ENCODE data around the gene HNRNPA0. TPM values are rescaled to one million over a fixed set of nuclear protein-coding genes. Genes with fewer than 3 reads are reported as not detected.
"Not testable (repeated sequence)": the region's sequence is repeated elsewhere in the genome, so short reads cannot be mapped to it uniquely, and the experiment has no call there.

HNRNPA0 gene
- 20.6 TPM for polyA plus RNA-seq

DNA sequence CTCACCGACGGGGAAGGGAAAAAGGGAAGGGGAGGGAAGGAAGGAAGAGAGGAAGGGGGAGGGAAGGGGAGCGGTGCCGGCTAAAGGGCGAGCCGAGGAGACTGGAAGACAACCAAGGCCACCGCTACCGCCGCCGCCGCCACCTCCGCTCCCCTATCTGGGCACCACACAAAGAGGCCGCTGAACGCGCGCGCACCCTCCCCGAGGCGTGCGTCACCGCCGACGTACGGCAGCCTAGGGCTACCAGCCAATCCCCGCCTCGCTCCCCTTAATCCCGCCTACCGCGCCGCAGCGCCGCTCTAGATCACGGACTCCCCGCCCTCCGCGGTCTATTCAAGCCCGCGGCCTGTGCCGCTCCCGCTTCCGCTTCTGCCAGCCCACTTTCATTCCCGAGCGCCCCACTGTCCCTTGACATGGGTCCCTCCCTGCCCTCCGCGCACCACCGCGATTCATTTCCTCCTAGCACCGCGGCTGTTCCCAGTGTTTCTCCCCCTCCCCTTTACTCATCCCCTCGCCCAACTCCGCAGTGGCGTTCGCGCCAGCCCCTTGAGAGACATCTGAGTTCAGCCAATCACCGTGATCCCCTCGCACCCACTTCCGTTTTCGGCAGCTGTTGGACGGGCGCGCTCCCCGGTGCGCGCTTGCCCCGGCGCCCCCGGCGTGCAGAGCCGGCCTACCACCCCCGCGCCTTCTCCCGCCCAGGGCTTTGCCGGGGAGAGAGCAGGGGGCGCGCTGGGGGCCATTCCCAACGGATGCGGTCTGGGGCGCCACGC, at the start of gene HNRNPA0:
Gene HNRNPA0, minus strand, starts transcription at position 176 of the 773 bp plus-strand sequence. CDS start 297 bp downstream, outside the sequence.
- Mint-ChIP-seq H3K27me3 (no peaks in the 10 kb centered on the region), H3K9me3 (no peaks in the 10 kb centered on the region), H3K4me3 (peak within 1 kb of the TSS; percentile 96 to 100 (median 99)), H3K36me3 (no peaks in the 10 kb centered on the region), H3K4me1 (peaks cover 20 to 32% (median 22%) of the 10 kb centered on the region in 3 donors), H3K27ac (peak within 1 kb of the TSS; percentile 99 to 100 (median 100))

DNA sequence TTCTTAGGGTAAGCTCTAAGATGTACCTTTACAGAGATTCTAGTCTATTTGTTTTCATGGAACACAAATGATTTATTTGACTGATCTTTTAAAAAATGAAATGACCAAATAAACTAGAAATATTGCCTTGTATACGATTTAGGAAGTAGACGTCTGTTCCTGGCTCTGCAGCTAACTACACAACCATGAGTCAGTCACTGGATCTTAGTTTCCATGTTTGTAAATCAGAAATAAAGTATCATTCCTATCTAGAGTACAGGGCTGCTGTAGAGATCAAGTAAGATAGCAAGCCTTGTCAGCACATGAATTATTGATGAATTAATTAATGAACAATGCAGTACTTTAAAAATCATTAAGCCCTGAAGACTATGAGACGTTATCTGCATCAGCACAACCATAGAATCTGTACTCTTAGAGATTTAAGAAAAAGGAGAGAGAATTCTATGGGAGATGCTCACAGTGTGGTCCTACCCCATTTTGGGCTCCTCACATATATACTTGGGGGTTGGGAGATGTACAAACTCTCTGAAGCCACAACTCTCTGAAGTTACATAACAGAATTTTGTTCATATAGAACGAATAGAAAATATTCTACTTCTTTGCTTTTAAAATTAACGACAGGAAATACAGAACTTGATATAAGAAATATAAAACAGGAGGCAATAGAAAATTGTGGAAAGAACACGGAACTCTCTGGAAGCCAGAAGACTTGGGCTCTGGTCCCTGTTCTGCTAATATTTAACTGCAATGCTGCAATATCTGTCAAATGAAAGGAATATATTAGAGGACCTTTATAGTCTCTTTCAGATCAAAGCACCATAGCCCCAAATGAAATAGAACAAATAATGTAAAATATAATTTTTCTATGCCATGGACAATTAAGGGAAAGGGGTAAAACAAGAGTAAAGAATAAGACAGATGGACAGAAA, 48.4 kb upstream of the HNRNPA0 start:
- Mint-ChIP-seq H3K36me3 (peaks cover 8% of the 10 kb centered on the region), H3K27ac (no peak overlapping the region), H3K9me3 (no peaks in the 10 kb centered on the region), H3K4me3 (no peak overlapping the region), H3K4me1 (peaks cover 2 to 3% (median 2%) of the 10 kb centered on the region in 3 donors), H3K27me3 (no peaks in the 10 kb centered on the region)

DNA sequence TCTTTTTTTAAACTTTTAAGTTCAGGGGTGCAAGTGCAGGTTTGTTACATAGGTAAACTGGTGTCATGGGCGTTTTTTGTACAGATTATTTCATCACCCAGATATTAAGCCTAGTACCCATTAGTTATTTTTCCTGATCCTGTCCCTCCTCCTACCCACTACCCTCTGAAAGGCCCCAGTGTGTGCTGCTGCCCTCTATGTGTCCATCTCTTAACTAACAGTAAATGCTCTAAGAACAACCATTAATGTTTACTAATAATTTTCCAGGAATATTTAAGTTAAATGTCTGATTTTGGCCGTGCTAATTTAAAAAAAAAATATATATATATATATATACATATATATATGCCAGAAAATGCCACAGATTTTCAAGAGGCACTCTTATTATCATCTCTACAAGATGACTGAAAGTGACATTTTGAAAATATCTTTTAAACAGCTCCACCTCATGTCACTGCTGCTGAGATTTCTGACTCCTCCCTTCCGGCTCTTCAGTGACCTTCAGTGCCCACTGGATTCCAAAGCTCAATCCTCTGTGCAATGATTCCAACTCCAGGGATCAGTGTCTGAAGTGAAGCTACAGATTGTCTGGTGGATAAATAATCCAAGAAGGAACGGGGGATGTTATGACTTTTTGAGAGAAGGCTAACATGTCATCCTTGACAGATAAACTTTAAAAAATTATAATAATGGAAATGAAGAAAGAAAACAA, 46.7 kb upstream of the HNRNPA0 start:
- H3K9me3 Mint-ChIP-seq, result no peaks in the 10 kb centered on the region
- no peak overlapping the region for H3K4me3 Mint-ChIP-seq
- no peaks in the 10 kb centered on the region for H3K4me1 Mint-ChIP-seq
- H3K27me3 Mint-ChIP-seq, result no peaks in the 10 kb centered on the region
- H3K36me3 Mint-ChIP-seq, result peaks cover 6% of the 10 kb centered on the region
- H3K27ac Mint-ChIP-seq, result no peak overlapping the region

DNA sequence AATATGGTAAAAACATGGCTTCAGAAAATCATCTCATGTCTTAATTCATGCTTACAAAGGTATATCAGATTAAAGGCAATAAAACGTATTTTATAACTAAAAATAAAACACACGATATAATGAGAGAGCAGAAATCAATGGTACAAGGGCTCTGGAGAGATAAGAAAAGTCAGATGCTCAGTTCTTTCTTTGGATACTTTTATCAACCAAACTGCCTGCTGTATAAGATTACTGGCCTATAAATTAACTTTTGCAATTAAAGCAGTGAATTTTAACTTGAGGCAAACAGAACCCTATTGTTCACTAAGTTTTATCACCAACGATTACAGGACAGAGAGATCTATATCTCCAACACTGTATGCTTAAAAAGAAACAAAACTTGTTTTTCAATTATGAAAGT, 42.1 kb upstream of the HNRNPA0 start:
- Mint-ChIP-seq H3K9me3 (no peaks in the 10 kb centered on the region), H3K4me3 (no peak overlapping the region), H3K36me3 (peaks cover 5% of the 10 kb centered on the region)

DNA sequence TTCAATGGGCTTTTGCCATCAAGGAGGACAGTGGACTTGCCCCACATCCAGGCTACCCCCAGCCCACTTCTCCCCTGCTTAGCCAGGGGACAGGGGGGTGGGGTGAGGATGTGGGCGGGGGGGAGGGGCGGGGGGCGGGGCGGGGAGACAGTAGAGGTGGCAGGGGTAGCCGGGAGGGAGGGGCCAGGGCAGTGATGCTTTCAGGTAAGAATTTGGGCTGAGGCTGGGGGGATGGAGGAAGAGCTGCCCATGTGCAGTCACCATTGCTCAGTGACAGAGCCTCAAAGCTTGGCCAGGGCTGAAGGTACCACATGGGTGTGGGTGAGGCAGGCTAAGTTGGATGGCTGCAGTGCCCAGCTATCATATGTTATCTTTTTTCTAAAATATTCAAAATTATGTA, 40.7 kb upstream of the HNRNPA0 start:
- H3K4me1 Mint-ChIP-seq, result no peaks in the 10 kb centered on the region
- H3K27ac Mint-ChIP-seq, result no peak overlapping the region
- peaks cover 1% of the 10 kb centered on the region for H3K36me3 Mint-ChIP-seq
- H3K27me3 Mint-ChIP-seq, result no peaks in the 10 kb centered on the region
- no peaks in the 10 kb centered on the region for H3K9me3 Mint-ChIP-seq
- peak overlapping the region in 1 of 4 donors; percentile 8 for H3K4me3 Mint-ChIP-seq

More for the DNA sequence above, 42.1 kb upstream of the HNRNPA0 start:
- Mint-ChIP-seq H3K4me1 (no peaks in the 10 kb centered on the region), H3K27me3 (no peaks in the 10 kb centered on the region), H3K27ac (no peak overlapping the region)

DNA sequence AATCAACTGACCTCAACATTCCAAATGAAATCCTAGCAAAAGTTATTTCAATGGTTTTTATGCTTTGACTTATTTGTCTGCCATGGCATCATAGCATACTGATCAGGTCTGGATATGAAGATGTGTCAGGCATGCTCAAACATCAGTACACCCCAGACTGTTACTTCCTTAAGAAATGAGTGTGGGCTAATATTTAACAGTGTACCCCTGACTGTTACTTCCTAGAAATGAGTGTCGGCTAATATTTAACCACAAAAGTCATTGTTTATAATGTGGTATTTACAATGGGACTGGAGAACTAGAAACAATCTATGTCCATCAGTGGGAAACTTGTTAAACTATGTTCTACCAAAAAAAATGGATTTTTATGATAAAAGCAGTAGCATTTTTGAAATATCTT, 38.1 kb upstream of the HNRNPA0 start:
- H3K27me3 Mint-ChIP-seq, result no peaks in the 10 kb centered on the region
- no peak overlapping the region for H3K27ac Mint-ChIP-seq
- H3K4me3 Mint-ChIP-seq, result no peak overlapping the region
- peaks cover 0 to 2% (median 0%) of the 10 kb centered on the region in 3 donors for H3K9me3 Mint-ChIP-seq
- H3K4me1 Mint-ChIP-seq, result peaks cover 2 to 4% (median 3%) of the 10 kb centered on the region in 3 donors
- H3K36me3 Mint-ChIP-seq, result no peaks in the 10 kb centered on the region

DNA sequence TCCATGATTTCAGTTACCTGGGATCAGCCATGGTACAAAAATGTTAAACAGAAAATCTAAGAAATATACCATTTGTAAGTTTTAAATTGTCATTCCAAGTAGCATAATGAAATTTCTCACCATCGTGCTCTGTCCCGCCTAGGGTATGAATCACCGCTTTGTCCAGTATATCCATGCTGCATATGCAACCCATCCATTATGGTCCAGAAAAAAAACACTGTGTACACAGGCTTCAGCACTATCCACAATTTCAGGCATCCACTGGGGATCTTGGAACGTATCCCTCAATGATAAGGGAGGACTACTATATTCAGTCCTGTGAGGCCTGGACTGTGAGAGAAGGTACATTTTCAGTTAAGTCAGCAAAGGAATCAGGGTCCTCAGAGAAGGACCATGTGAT, 37.6 kb upstream of the HNRNPA0 start:
- Mint-ChIP-seq H3K9me3 (peaks cover 0 to 2% (median 0%) of the 10 kb centered on the region in 3 donors), H3K4me3 (no peak overlapping the region), H3K36me3 (no peaks in the 10 kb centered on the region), H3K27me3 (no peaks in the 10 kb centered on the region), H3K4me1 (peaks cover 6 to 9% (median 7%) of the 10 kb centered on the region in 3 donors), H3K27ac (no peak overlapping the region)

DNA sequence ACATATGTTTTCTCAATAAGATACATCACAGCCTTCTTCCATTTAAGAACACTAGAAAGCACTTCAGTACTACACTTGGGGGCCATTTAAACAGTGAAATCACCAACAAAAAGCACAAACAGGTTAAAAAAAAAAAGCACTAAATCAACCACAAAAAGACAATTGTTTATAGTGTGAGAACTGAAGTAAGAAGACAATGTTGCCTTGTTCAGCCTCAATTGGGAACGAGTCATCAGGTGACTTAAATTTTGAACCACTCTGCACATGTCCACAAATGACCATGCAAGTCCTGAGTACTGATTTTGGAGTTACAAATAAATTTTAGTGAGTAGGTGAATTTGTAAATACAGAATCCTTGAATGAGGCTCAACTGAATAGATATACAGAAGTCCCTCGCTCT, 37.2 kb upstream of the HNRNPA0 start:
- H3K27ac Mint-ChIP-seq, result no peak overlapping the region
- H3K4me3 Mint-ChIP-seq, result no peak overlapping the region
- no peaks in the 10 kb centered on the region for H3K27me3 Mint-ChIP-seq
- no peaks in the 10 kb centered on the region for H3K36me3 Mint-ChIP-seq
- peaks cover 0 to 2% (median 0%) of the 10 kb centered on the region in 3 donors for H3K9me3 Mint-ChIP-seq
- peaks cover 7 to 13% (median 10%) of the 10 kb centered on the region in 3 donors for H3K4me1 Mint-ChIP-seq

DNA sequence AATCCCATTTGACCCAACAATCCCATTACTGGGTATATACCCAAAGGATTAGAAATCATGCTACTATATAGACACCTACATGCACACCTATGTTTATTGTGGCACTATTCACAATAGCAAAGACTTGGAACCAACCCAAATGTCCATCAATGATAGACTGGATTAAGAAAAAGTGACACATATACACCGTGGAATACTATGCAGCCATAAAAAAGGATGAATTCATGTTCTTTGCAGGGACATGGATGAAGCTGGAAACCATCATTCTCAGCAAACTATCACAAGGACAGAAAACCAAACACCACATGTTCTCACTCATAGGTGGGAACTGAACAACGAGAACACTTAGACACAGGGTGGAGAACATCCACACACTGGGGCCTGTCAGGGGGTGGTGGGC, 34.4 kb upstream of the HNRNPA0 start:
- H3K27ac Mint-ChIP-seq, H3K36me3 Mint-ChIP-seq, H3K9me3 Mint-ChIP-seq, H3K4me3 Mint-ChIP-seq, H3K27me3 Mint-ChIP-seq: not testable (repeated sequence)
- peaks cover 9 to 17% (median 11%) of the 10 kb centered on the region in 3 donors for H3K4me1 Mint-ChIP-seq

DNA sequence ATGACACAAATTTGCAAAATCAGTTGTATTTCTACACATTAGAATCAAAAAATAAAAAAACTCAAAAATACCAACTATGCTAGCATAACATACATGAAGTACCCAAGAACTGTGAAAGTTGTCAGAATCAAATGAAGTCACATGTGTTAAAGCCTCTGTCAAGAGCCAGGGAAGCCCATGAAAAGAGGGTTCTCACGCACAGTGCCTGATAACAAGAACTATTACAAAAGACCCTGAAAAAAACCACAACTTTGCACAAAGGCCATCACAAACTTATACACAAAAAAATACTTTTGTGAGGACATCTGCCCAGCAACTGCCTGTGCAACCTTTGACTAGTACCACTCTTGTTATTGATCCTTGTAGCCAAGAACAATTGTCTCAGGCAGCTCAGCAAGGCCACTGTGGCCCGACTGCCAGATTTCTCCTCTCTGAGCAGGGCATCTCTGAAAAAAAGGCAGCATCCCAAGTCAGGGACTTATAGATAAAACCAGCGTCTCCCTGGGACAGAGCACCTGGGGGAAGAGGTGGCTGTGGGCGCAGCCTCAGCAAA, 28.9 kb upstream of the HNRNPA0 start:
- H3K36me3 Mint-ChIP-seq, result no peaks in the 10 kb centered on the region
- no peak overlapping the region for H3K4me3 Mint-ChIP-seq
- no peaks in the 10 kb centered on the region for H3K9me3 Mint-ChIP-seq
- no peak overlapping the region for H3K27ac Mint-ChIP-seq
- H3K27me3 Mint-ChIP-seq, result no peaks in the 10 kb centered on the region
- peaks cover 7 to 17% (median 14%) of the 10 kb centered on the region in 3 donors for H3K4me1 Mint-ChIP-seq

DNA sequence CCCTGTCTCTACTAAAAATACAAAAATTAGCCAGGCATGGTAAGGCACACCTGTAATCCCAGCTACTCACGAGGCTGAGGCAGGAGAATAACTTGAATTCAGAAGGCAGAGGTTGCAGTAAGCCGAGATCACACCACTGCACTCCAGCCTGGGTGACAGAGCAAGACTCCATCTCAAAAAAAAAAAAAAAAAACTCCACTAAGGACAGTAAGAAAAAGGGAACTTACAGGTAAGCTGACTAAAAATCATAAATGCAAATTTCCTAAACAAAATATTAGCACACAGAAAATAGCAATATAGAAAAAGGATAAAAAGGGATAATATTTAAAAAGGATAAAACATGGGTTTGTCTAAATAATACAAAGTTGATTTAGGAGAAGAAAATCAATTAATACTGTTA, 27.9 kb upstream of the HNRNPA0 start:
- no peaks in the 10 kb centered on the region for H3K36me3 Mint-ChIP-seq
- H3K4me1 Mint-ChIP-seq, result peaks cover 5 to 10% (median 10%) of the 10 kb centered on the region in 3 donors
- H3K27me3 Mint-ChIP-seq, result no peaks in the 10 kb centered on the region
- H3K4me3 Mint-ChIP-seq, result no peak overlapping the region
- H3K27ac Mint-ChIP-seq, result no peak overlapping the region
- H3K9me3 Mint-ChIP-seq, result no peaks in the 10 kb centered on the region

DNA sequence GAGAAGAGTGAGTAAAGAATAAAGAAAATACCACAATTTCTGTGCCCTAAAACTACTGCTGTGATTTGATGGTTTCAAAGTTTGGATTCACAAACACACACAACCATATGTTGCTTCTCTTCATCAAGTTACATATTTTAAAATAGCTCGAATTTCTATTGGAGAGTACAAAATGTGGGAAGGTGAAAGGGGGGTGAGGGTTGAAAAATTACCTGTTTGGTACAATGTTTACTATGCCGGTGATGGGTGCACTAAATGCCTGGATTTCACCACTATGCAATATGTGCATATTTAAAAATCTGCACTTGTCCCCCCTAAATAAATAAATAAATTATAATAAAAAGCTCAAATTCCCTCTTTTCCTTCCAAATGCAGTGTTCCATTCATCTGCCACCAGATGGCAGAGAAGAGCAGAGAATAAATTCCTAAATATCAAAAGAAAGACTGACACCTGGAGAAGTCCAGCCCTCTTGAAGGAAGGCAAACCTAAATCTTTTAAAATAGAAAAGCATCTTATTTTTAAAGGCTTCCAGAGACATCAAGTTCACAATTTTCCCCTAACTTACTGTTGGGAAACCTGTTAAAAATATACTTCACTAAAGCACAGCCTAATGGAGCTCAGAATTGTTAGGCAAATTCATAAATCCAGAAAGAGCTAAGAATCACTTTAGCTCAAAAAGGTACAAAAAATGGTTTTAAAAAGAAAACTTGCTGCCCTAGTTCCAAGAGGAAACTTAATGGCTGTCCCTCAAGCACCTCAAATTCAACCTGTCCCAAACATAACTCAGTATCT, 24.8 kb upstream of the HNRNPA0 start:
- H3K27me3 Mint-ChIP-seq, result no peaks in the 10 kb centered on the region
- H3K27ac Mint-ChIP-seq, result no peak overlapping the region
- H3K36me3 Mint-ChIP-seq, result peaks cover 3% of the 10 kb centered on the region
- H3K9me3 Mint-ChIP-seq, result no peaks in the 10 kb centered on the region
- no peak overlapping the region for H3K4me3 Mint-ChIP-seq
- H3K4me1 Mint-ChIP-seq, result peaks cover 0 to 3% (median 0%) of the 10 kb centered on the region in 3 donors

DNA sequence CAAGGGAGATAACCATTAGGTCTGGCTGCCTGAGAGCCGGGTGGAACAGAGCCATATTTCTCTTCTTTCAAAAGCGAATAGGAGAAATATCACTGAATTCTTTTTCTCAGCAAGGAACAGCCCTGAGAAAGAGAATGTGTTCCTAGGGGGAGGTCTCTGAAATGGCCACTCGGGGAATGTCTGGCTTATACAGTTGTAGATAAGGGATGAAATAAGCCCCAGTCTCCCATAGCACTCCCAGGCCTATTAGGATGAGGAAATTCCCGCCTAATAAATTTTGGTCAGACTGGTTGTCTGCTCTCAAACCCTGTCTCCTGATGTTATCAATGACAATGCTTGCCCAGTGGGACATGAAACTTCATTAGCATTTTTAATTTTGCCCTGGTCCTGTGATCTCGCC, 13.8 kb upstream of the HNRNPA0 start:
- not testable (repeated sequence) for H3K27ac Mint-ChIP-seq, H3K4me3 Mint-ChIP-seq, H3K4me1 Mint-ChIP-seq, H3K27me3 Mint-ChIP-seq
- peaks cover 29% of the 10 kb centered on the region for H3K36me3 Mint-ChIP-seq
- peaks cover 6 to 21% (median 10%) of the 10 kb centered on the region in 3 donors for H3K9me3 Mint-ChIP-seq

DNA sequence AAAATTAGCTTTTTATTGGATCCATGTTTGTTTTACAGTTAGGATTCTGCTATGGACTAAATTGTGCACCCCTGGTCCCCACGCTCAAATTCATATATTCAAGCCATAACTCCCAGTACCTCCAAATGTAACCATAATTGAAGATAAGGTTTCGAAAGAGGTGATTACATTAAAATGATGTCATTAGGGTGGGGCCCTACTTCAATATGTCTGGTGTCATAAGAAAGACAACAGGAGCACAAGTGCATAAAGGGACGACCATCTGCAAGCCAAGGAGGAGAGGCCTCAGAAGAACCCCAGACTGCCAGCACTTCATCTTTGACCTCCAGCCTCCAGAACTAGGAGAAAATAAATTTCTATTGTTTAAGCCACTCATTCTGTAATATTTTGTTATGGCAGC, 7.4 kb upstream of the HNRNPA0 start:
- Mint-ChIP-seq H3K4me3 (no peak overlapping the region), H3K36me3 (peaks cover 7% of the 10 kb centered on the region), H3K27ac (no peak overlapping the region), H3K4me1 (no peaks in the 10 kb centered on the region), H3K9me3 (peaks cover 0 to 3% (median 0%) of the 10 kb centered on the region in 3 donors), H3K27me3 (no peaks in the 10 kb centered on the region)

All from IgD-negative memory B cell (primary cell).